ENCODE results near the gene LIN7A.
A peak's percentile ranks its signal among the peaks of the same experiment; 100 is the strongest.

The LIN7A gene, protein sequence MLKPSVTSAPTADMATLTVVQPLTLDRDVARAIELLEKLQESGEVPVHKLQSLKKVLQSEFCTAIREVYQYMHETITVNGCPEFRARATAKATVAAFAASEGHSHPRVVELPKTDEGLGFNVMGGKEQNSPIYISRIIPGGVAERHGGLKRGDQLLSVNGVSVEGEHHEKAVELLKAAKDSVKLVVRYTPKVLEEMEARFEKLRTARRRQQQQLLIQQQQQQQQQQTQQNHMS

DNA sequence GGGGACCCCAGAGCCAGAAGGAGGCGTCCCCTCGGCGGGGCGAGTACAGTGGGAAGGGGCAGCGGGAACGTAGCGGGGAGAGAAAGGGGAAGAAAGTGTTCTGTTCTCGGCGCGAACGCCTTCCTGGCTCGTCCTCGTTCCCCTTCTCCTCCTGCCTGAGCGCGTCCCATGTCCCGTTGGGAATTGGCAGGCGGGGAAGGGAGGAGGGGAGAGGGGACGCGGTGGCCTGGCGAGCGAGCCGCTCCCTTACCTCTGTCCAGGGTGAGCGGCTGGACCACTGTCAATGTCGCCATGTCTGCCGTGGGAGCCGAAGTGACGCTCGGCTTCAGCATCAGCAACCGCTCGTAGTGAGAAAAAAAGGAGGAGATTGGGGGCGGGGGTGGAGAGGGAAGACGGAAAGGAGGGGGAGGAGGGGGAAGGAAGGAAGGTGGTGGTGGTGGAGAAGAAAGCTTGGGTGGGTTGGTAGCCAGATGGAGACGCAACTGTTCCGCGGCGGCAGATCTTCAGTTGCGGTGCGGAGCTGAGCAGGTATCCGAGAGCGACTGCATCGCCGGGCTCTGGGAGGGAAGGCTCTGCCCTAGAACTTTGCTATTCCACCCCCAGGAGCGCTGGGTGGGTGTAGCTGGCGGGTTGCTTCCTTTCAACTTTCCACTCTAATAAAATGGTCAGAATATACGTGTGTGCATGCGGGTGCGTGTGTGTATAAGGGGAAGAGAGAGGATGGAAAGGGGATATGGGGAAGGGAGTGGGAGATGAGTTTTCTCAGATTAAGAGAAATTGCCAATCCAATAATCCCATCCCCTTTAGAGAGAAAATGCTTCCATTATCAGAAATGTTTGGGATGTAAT is at the start of gene LIN7A:
LIN7A (minus strand) TSS at position 544 of the 848 bp plus-strand sequence; CDS start at position 332, 212 bp downstream.
- H3K27ac ChIP-seq (ENCODE audit: low read depth, low read length), result peak within 1 kb of the TSS; percentile 50
- H3K27me3 ChIP-seq (ENCODE audit: control insufficient read depth in 1 of 2, insufficient read depth in 2 of 2, low read length in 2 of 2), result peaks cover 15% of the 10 kb centered on the region in 2 donors
- H3K9ac ChIP-seq (ENCODE audit: low read depth in 1 of 2, low read length in 2 of 2), result peak within 1 kb of the TSS in 1 of 2 donors; percentile 39

DNA sequence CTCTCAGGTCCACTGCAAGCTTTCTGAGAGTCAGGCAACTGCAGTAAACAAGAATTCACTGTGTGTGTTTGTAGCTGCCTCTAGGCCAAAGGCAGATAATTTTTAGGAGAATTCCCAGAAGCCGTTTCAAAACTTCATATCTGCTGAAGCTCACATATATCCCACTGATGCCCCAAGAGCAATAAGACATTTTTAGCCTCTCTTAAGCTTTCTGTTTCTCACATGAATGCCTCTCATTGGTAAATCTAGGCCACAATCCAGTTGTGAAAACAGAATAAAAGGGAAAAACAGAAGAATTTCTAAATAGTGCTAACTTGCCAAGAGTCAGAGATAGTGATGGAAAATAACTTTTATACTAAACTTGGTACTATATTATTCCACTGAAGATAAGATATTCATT is 48.5 kb upstream of the LIN7A start:
- Histone ChIP-seq H3K9me3 (ENCODE audit: control insufficient read depth in 1 of 2, low read length in 2 of 2) (no peaks in the 10 kb centered on the region), H3K36me3 (ENCODE audit: control insufficient read depth in 1 of 2, insufficient read depth in 2 of 2, low read length in 2 of 2) (no peaks in the 10 kb centered on the region), H3K27ac (ENCODE audit: low read depth, low read length) (no peak overlapping the region), H3K4me3 (ENCODE audit: low read depth in 1 of 2, low read length in 2 of 2) (no peak overlapping the region), H3K4me1 (ENCODE audit: control insufficient read depth in 1 of 2, insufficient read depth in 2 of 2, low read length in 2 of 2) (no peaks in the 10 kb centered on the region), H3K9ac (ENCODE audit: low read depth in 1 of 2, low read length in 2 of 2) (no peak overlapping the region), H3K27me3 (ENCODE audit: control insufficient read depth in 1 of 2, insufficient read depth in 2 of 2, low read length in 2 of 2) (no peaks in the 10 kb centered on the region)

More for the DNA sequence above, at the start of gene LIN7A:
- H3K9me3 ChIP-seq (ENCODE audit: control insufficient read depth in 1 of 2, low read length in 2 of 2), result no peaks in the 10 kb centered on the region
- no peaks in the 10 kb centered on the region for H3K36me3 ChIP-seq (ENCODE audit: control insufficient read depth in 1 of 2, insufficient read depth in 2 of 2, low read length in 2 of 2)
- peak within 1 kb of the TSS; percentile 66 to 85 for H3K4me3 ChIP-seq (ENCODE audit: low read depth in 1 of 2, low read length in 2 of 2)
- peaks cover 0 to 8% of the 10 kb centered on the region in 2 donors for H3K4me1 ChIP-seq (ENCODE audit: control insufficient read depth in 1 of 2, insufficient read depth in 2 of 2, low read length in 2 of 2)

DNA sequence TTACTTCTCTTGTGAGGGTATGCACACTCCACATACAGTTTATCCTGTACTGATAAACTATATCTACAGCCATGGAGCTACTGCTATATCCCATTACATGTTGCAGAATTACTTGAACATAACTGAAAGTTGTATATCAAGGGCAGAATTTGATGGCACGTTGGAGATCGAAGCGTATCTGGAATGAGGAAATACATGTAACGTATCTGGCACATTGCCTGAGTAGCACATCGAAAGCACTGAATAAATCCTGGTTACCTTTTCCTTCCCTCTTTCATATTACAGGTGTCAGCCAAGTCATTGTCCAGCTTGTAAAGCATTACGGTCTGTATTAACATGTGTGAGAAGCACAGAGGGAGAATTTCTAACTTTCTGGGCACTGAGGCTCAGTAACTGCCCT is 42.1 kb upstream of the LIN7A start:
- no peak overlapping the region for H3K4me3 ChIP-seq (ENCODE audit: low read depth in 1 of 2, low read length in 2 of 2)
- no peak overlapping the region for H3K27ac ChIP-seq (ENCODE audit: low read depth, low read length)
- H3K9ac ChIP-seq (ENCODE audit: low read depth in 1 of 2, low read length in 2 of 2), result no peak overlapping the region
- no peaks in the 10 kb centered on the region for H3K36me3 ChIP-seq (ENCODE audit: control insufficient read depth in 1 of 2, insufficient read depth in 2 of 2, low read length in 2 of 2)
- no peaks in the 10 kb centered on the region for H3K27me3 ChIP-seq (ENCODE audit: control insufficient read depth in 1 of 2, insufficient read depth in 2 of 2, low read length in 2 of 2)
- H3K9me3 ChIP-seq (ENCODE audit: control insufficient read depth in 1 of 2, low read length in 2 of 2), result no peaks in the 10 kb centered on the region
- H3K4me1 ChIP-seq (ENCODE audit: control insufficient read depth in 1 of 2, insufficient read depth in 2 of 2, low read length in 2 of 2), result no peaks in the 10 kb centered on the region

DNA sequence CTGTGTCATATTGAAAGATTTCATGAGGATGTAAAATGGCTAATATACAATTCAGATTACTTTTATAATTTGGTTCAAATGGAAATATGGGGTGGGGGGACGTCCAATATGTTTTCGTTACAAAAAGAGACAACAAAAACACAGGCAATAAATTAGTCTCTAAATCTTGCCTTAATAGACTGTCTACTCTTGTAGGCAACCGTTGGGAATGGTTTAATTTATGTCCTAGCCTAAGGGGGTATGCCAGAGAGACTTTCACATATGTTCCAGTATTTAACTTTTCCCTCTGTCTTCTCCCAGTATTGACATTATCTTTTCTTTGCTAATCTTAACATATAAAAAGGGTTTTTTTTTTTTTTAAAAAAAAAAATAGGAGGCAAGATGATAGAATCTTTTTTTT is 41.5 kb upstream of the LIN7A start:
- Histone ChIP-seq H3K27ac (ENCODE audit: low read depth, low read length) (no peak overlapping the region), H3K4me1 (ENCODE audit: control insufficient read depth in 1 of 2, insufficient read depth in 2 of 2, low read length in 2 of 2) (no peaks in the 10 kb centered on the region), H3K9ac (ENCODE audit: low read depth in 1 of 2, low read length in 2 of 2) (no peak overlapping the region), H3K4me3 (ENCODE audit: low read depth in 1 of 2, low read length in 2 of 2) (no peak overlapping the region), H3K36me3 (ENCODE audit: control insufficient read depth in 1 of 2, insufficient read depth in 2 of 2, low read length in 2 of 2) (no peaks in the 10 kb centered on the region), H3K9me3 (ENCODE audit: control insufficient read depth in 1 of 2, low read length in 2 of 2) (no peaks in the 10 kb centered on the region), H3K27me3 (ENCODE audit: control insufficient read depth in 1 of 2, insufficient read depth in 2 of 2, low read length in 2 of 2) (no peaks in the 10 kb centered on the region)

DNA sequence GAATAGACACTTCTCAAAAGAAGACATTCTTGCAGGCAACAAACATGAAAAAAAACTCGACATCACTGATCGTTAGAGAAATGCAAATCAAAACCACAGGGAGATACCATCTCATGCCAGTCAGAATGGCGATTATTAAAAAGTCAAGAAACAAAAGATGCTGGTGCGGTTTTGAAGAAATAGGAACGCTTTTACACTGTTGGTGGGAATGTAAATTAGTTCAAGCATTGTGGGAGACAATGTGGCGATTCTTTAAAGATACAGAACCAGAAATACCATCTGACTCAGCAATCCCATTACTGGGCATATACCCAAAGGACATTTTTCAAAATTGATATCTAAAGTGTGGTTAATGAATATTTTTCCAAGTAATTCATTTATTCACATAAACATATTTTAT is 39.6 kb upstream of the LIN7A start:
- no peaks in the 10 kb centered on the region for H3K36me3 ChIP-seq (ENCODE audit: control insufficient read depth in 1 of 2, insufficient read depth in 2 of 2, low read length in 2 of 2)
- no peaks in the 10 kb centered on the region for H3K4me1 ChIP-seq (ENCODE audit: control insufficient read depth in 1 of 2, insufficient read depth in 2 of 2, low read length in 2 of 2)

DNA sequence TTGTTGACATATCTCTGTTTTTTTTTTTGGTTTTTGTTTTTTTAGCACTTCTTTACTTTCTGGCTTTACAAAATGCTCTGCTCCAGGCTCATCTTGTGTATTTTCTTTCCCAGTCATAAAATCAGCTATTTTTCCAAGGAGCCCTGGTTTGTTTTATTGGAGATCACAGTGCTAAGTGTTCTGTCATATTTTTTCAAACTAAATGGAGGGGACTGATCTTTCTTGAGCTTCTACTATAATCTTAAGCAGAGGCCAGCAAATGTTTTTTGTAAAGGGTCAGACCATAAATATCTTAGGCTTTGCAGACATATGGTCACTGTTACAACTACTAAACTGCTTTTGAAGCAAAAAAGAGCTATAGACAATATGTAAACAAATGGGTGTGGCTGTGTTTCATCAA is 30.6 kb upstream of the LIN7A start:
- Histone ChIP-seq H3K9ac (ENCODE audit: low read depth in 1 of 2, low read length in 2 of 2) (no peak overlapping the region), H3K4me1 (ENCODE audit: control insufficient read depth in 1 of 2, insufficient read depth in 2 of 2, low read length in 2 of 2) (no peaks in the 10 kb centered on the region), H3K27me3 (ENCODE audit: control insufficient read depth in 1 of 2, insufficient read depth in 2 of 2, low read length in 2 of 2) (no peaks in the 10 kb centered on the region), H3K36me3 (ENCODE audit: control insufficient read depth in 1 of 2, insufficient read depth in 2 of 2, low read length in 2 of 2) (no peaks in the 10 kb centered on the region), H3K9me3 (ENCODE audit: control insufficient read depth in 1 of 2, low read length in 2 of 2) (no peaks in the 10 kb centered on the region), H3K27ac (ENCODE audit: low read depth, low read length) (no peak overlapping the region), H3K4me3 (ENCODE audit: low read depth in 1 of 2, low read length in 2 of 2) (no peak overlapping the region)

More for the DNA sequence above, 39.6 kb upstream of the LIN7A start:
- no peaks in the 10 kb centered on the region for H3K27me3 ChIP-seq (ENCODE audit: control insufficient read depth in 1 of 2, insufficient read depth in 2 of 2, low read length in 2 of 2)
- H3K27ac ChIP-seq (ENCODE audit: low read depth, low read length), result no peak overlapping the region
- H3K9ac ChIP-seq (ENCODE audit: low read depth in 1 of 2, low read length in 2 of 2), result no peak overlapping the region
- H3K4me3 ChIP-seq (ENCODE audit: low read depth in 1 of 2, low read length in 2 of 2), result no peak overlapping the region
- no peaks in the 10 kb centered on the region for H3K9me3 ChIP-seq (ENCODE audit: control insufficient read depth in 1 of 2, low read length in 2 of 2)

DNA sequence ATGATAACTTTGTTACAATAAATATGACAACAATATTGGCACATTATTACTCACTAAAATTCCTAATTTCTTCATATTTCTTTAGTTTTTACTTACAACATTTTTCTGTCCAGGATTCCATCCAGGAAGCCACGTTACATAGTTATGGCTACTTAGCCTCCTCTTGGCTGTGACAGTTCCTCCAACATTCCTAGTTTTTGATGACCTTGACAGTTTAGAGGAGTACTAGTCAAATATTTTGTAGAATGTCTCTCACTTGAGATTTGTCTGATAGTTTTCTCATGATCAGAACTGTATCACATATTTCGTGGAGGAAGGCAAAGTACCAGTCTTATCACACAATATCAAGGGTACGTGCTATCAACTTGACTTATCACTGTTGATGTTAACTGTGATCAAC is 29.8 kb upstream of the LIN7A start:
- Histone ChIP-seq H3K4me1 (ENCODE audit: control insufficient read depth in 1 of 2, insufficient read depth in 2 of 2, low read length in 2 of 2) (no peaks in the 10 kb centered on the region), H3K27ac (ENCODE audit: low read depth, low read length) (no peak overlapping the region), H3K9me3 (ENCODE audit: control insufficient read depth in 1 of 2, low read length in 2 of 2) (no peaks in the 10 kb centered on the region), H3K4me3 (ENCODE audit: low read depth in 1 of 2, low read length in 2 of 2) (no peak overlapping the region), H3K27me3 (ENCODE audit: control insufficient read depth in 1 of 2, insufficient read depth in 2 of 2, low read length in 2 of 2) (no peaks in the 10 kb centered on the region), H3K9ac (ENCODE audit: low read depth in 1 of 2, low read length in 2 of 2) (no peak overlapping the region), H3K36me3 (ENCODE audit: control insufficient read depth in 1 of 2, insufficient read depth in 2 of 2, low read length in 2 of 2) (no peaks in the 10 kb centered on the region)

DNA sequence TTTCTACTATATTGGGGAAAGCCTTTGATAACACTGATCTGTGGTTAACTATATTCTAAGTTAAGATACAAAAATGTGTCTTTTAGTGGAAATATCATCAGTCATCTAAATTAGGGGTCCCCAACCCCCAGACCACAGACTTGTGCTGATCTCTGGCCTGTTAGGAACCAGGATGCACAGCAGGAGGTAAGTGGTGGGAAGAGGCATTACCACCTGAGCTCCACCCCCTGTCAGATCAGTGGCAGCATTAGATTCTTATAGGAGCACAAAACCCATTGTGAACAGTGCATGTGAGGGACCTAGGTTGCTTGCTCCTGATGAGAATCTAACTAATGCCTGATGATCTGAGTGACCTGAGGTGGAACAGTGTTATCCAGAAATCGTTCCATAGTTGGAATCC is 28.3 kb upstream of the LIN7A start:
- no peak overlapping the region for H3K27ac ChIP-seq (ENCODE audit: low read depth, low read length)
- no peaks in the 10 kb centered on the region for H3K27me3 ChIP-seq (ENCODE audit: control insufficient read depth in 1 of 2, insufficient read depth in 2 of 2, low read length in 2 of 2)
- no peaks in the 10 kb centered on the region for H3K9me3 ChIP-seq (ENCODE audit: control insufficient read depth in 1 of 2, low read length in 2 of 2)
- H3K4me3 ChIP-seq (ENCODE audit: low read depth in 1 of 2, low read length in 2 of 2), result no peak overlapping the region
- H3K36me3 ChIP-seq (ENCODE audit: control insufficient read depth in 1 of 2, insufficient read depth in 2 of 2, low read length in 2 of 2), result no peaks in the 10 kb centered on the region
- H3K9ac ChIP-seq (ENCODE audit: low read depth in 1 of 2, low read length in 2 of 2), result no peak overlapping the region
- H3K4me1 ChIP-seq (ENCODE audit: control insufficient read depth in 1 of 2, insufficient read depth in 2 of 2, low read length in 2 of 2), result no peaks in the 10 kb centered on the region

DNA sequence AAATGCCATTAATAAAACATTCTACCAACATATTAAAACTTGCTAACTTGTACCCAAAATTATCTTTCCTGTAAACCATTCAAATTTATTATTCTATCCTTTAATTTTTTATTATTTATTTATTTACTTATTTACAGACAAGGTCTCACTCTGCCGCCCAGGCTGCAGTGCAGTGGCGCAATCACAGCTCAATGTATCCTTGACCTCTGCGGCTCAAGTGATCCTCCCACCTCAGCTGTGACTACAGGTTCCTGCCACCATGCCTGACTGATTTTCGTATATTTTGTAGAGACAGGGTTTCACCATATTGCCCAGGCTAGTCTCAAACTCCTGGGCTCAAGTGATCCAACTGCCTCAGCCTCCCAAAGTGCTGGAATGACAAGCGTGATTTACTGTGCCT is 20.4 kb upstream of the LIN7A start:
- Histone ChIP-seq H3K4me1 (ENCODE audit: control insufficient read depth in 1 of 2, insufficient read depth in 2 of 2, low read length in 2 of 2) (no peaks in the 10 kb centered on the region), H3K36me3 (ENCODE audit: control insufficient read depth in 1 of 2, insufficient read depth in 2 of 2, low read length in 2 of 2) (no peaks in the 10 kb centered on the region), H3K27me3 (ENCODE audit: control insufficient read depth in 1 of 2, insufficient read depth in 2 of 2, low read length in 2 of 2) (no peaks in the 10 kb centered on the region), H3K4me3 (ENCODE audit: low read depth in 1 of 2, low read length in 2 of 2) (no peak overlapping the region), H3K9me3 (ENCODE audit: control insufficient read depth in 1 of 2, low read length in 2 of 2) (no peaks in the 10 kb centered on the region), H3K27ac (ENCODE audit: low read depth, low read length) (no peak overlapping the region), H3K9ac (ENCODE audit: low read depth in 1 of 2, low read length in 2 of 2) (no peak overlapping the region)

DNA sequence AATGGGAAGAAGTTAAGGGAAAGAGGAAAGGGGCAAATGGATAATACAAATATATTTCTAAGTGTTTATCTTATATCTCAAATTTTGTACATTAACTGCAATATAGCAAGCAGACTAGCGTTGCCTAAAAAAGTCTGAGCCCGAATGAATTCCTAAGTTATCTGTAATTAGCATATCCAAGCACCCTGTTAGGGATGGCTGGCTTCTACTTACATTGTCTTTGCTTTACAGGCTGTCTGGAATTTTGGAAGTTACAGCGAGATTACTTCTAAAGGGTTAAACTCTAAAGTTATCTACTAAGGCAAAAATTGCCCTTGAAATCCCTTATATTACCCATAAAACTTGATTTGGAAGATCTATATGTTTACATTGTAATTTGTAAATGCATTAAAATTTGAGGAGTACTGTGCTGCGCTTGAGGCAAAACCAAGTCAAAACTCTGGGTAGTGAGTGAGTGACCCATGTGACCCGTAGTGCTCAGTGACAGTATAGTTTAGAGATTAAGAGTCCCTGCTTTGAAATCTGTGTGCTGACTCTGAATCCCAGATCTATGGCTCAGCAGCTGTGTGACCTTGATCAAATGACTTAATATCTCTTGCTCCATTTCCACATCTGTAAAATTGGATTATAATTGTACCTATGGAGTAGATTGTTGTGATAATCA is 17.3 kb upstream of the LIN7A start:
- Histone ChIP-seq H3K4me1 (ENCODE audit: control insufficient read depth in 1 of 2, insufficient read depth in 2 of 2, low read length in 2 of 2) (no peaks in the 10 kb centered on the region), H3K9me3 (ENCODE audit: control insufficient read depth in 1 of 2, low read length in 2 of 2) (no peaks in the 10 kb centered on the region), H3K36me3 (ENCODE audit: control insufficient read depth in 1 of 2, insufficient read depth in 2 of 2, low read length in 2 of 2) (no peaks in the 10 kb centered on the region), H3K4me3 (ENCODE audit: low read depth in 1 of 2, low read length in 2 of 2) (no peak overlapping the region), H3K27me3 (ENCODE audit: control insufficient read depth in 1 of 2, insufficient read depth in 2 of 2, low read length in 2 of 2) (no peaks in the 10 kb centered on the region), H3K9ac (ENCODE audit: low read depth in 1 of 2, low read length in 2 of 2) (no peak overlapping the region), H3K27ac (ENCODE audit: low read depth, low read length) (no peak overlapping the region)

All from duodenal mucosa (tissue), 2 donors.